HL-60 (cell line): Measurements from ENCODE around the gene XPO1.

Experiments used
- DNase-seq, 2 experiments: peaks; one replicate each; pipeline ENCODE4 v3.0.0-alpha.2; 2010 to 2020; ENCODE audit warnings: low read depth in 1 of 2, low spot score in 1 of 2
- H3K27ac ChIP-seq: fragments of 250-450 bp; sonication (Bioruptor Pico); replicated peaks from 2 replicates; pipeline ENCODE4 v1.5.1; 2020; ENCODE audit warnings: mild to moderate bottlenecking, moderate library complexity
- H3K27me3 ChIP-seq: fragments of 250-450 bp; sonication (Bioruptor Pico); 2 replicates; pipeline ENCODE4 v1.5.1; 2021; ENCODE audit warnings: mild to moderate bottlenecking, moderate library complexity; ENCODE audit not compliant: insufficient read depth, poor library complexity, severe bottlenecking
- H3K4me3 ChIP-seq: replicated peaks from 2 replicates; pipeline ENCODE4 v1.5.1; 2011; ENCODE audit warnings: mild to moderate bottlenecking, control low read depth, low read length; ENCODE audit not compliant: insufficient read depth
- CTCF ChIP-seq: IDR thresholded peaks from one replicate; pipeline ENCODE4 v1.5.1; 2011; ENCODE audit warnings: low read length, control low read depth, inconsistent platforms; ENCODE audit not compliant: insufficient read depth
- GABPA ChIP-seq: IDR thresholded peaks from 2 replicates; pipeline ENCODE4 v1.6.1; 2012; ENCODE audit warnings: low read depth
- POLR2AphosphoS5 ChIP-seq: IDR thresholded peaks from 2 replicates; pipeline ENCODE4 v1.6.1; 2012; ENCODE audit warnings: low read depth
- REST ChIP-seq: IDR thresholded peaks from 2 replicates; pipeline ENCODE4 v1.6.1; 2012; ENCODE audit warnings: low read depth; ENCODE audit not compliant: insufficient replicate concordance
- SPI1 ChIP-seq: IDR thresholded peaks from 2 replicates; pipeline ENCODE4 v1.6.1; 2012; ENCODE audit warnings: low read depth, mild to moderate bottlenecking, borderline replicate concordance

The XPO1 gene

DNA sequence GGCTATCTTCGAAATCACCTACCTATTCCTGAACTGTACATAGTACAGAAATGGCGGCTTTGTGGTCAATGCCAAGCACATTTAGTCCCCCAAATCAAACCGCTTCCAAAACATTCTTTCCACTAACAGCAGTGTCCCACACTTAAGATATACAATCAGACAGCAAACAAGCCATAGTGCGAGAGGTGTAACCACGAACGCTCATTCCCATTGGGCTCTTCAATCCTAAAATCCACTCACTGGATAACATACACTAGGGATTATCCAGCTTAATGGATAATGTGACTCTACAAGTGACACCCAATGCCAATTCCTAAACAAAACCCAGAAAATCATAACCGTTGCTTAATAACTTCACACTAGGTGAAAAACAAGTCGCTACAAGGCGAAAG, 2.0 kb downstream of the XPO1 start:
- peak overlapping the region; percentile 100 for H3K27ac ChIP-seq
- H3K27me3 ChIP-seq = no peaks in the 10 kb centered on the region
- TF ChIP-seq SPI1 (no peak), REST (no peak)
- DNase-seq = no peak
- peak overlapping the region; percentile 72 for H3K4me3 ChIP-seq

DNA sequence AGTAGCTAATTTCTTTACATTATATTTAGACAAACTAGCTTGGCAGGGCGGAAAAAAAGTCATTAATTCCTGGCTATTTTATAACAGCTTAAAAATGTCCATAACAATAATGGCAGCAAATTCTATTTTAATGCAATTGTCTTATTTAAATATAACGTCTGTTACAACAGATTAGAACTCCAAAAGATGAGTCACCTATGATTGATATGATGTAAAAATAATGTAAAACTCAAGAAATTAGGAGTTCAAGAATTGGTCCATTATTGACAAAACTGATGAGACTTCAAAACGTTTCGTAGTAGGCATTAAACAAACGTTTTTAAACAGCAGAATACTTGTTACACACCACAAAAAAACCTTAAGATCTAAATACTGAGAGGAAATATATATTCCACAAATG, 2.7 kb downstream of the XPO1 start:
- Histone ChIP-seq H3K27ac (peak overlapping the region; percentile 100; the same call in 1 of the 2 replicates), H3K4me3 (peak overlapping the region; percentile 72), H3K27me3 (no peaks in the 10 kb centered on the region)
- no peak for DNase-seq
- TF ChIP-seq REST = no peak
- no peak for TF ChIP-seq CTCF
- TF ChIP-seq GABPA = no peak
- no peak for TF ChIP-seq POLR2AphosphoS5
- no peak for TF ChIP-seq SPI1

GRCh38 chr2:61534926-61535325, 3.2 kb downstream of the XPO1 start:
- no peak overlapping the region; the same call in 1 of the 2 replicates for H3K27ac ChIP-seq
- TF ChIP-seq REST (no peak), GABPA (no peak), SPI1 (no peak), POLR2AphosphoS5 (no peak), CTCF (no peak)
- no peaks in the 10 kb centered on the region for H3K27me3 ChIP-seq
- H3K4me3 ChIP-seq = peak overlapping the region; percentile 72
- no peak for DNase-seq

DNA sequence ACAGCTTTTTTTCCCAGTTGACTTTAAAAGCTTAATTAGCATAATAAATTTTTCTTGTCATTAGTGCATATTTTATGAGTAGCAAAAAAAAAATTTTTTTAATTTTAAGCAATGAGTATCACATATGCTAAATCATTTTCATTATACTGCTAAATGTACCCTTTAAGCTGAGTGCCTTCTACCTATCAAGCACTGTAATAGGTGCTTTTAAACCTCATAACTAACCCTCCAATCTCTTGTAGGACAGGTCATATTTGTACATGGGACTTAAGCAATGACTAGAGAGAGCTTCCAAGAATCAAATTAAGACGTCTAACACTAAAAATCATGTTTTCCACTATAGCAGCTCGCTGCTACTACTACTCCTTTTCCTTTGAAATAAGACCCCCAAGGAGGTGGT, 7.4 kb downstream of the XPO1 start:
- Histone ChIP-seq H3K27ac (no peak overlapping the region), H3K4me3 (no peak overlapping the region), H3K27me3 (no peaks in the 10 kb centered on the region)
- TF ChIP-seq SPI1 (no peak), POLR2AphosphoS5 (no peak), REST (no peak), CTCF (no peak), GABPA (no peak)
- no peak for DNase-seq
